ENCODE data around the gene ZC3H18. TPM values are rescaled to one million over a fixed set of nuclear protein-coding genes. Genes with fewer than 3 reads are reported as not detected.

The ZC3H18 gene
- total and polyA plus RNA-seq, 10 of the 15 experiments (the other 5 are each of a cell fraction or from before 2014, with no cell fraction given), result 1.0 to 58.3 (median 22.4) TPM

DNA sequence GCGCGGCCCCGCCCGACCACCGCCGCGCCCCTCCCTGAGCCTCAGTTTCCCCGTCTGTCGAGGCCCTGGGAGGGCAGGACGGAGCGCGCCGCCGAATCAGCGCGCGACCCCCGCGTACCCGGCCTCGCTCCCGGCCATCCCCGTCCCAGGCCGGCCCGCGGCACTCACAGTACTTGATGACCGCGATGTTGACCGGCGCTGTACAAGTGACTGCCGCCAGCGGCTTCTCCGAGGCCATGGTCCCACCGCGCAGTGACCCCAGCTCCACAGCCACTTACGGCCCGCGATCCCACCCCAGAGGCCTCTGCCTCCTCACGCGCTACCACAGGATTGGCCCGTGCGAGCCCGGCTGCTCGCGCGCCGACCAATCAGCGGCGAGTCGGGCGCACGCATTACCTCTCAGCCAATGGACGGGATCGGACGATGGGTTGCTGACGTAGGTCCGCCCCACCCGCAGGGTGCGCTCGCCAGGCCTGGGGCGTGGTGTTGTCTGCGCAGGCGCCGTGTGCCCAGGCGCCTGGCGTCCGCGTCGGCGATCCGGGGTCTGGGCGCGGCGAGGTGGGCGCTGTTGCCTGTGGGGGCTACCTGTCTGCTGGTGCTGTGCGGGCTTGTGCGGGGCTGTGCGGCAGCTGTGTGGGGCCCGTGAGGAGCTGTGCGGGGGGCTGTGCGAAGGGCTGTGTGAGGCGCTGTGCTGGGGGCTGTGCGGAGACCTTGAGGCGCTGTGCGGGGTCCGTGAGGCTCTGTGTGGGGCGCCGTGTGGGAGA lies 92.8 kb downstream of the ZC3H18 start, which contains the start of gene MVD (continued):
- no peak for TF ChIP-seq ZZZ3 (IDR thresholded peaks at IDR 0.05; ENCODE audit: control insufficient read depth, insufficient read length, low read depth)
- TF ChIP-seq NFXL1 (IDR thresholded peaks at IDR 0.05; ENCODE audit: borderline replicate concordance), result no peak
- TF ChIP-seq, protein P1, sequence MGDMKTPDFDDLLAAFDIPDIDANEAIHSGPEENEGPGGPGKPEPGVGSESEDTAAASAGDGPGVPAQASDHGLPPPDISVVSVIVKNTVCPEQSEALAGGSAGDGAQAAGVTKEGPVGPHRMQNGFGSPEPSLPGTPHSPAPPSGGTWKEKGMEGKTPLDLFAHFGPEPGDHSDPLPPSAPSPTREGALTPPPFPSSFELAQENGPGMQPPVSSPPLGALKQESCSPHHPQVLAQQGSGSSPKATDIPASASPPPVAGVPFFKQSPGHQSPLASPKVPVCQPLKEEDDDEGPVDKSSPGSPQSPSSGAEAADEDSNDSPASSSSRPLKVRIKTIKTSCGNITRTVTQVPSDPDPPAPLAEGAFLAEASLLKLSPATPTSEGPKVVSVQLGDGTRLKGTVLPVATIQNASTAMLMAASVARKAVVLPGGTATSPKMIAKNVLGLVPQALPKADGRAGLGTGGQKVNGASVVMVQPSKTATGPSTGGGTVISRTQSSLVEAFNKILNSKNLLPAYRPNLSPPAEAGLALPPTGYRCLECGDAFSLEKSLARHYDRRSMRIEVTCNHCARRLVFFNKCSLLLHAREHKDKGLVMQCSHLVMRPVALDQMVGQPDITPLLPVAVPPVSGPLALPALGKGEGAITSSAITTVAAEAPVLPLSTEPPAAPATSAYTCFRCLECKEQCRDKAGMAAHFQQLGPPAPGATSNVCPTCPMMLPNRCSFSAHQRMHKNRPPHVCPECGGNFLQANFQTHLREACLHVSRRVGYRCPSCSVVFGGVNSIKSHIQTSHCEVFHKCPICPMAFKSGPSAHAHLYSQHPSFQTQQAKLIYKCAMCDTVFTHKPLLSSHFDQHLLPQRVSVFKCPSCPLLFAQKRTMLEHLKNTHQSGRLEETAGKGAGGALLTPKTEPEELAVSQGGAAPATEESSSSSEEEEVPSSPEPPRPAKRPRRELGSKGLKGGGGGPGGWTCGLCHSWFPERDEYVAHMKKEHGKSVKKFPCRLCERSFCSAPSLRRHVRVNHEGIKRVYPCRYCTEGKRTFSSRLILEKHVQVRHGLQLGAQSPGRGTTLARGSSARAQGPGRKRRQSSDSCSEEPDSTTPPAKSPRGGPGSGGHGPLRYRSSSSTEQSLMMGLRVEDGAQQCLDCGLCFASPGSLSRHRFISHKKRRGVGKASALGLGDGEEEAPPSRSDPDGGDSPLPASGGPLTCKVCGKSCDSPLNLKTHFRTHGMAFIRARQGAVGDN (IDR thresholded peaks at IDR 0.05), result peak; percentile 33; the same call in 1 of the 2 replicates
- TF ChIP-seq SRF (IDR thresholded peaks at IDR 0.05; ENCODE audit: low read depth in 2 of 2, low read length in 2 of 2), result no peak; a peak in 1 of 4 replicates
- peak; percentile 92 for TF ChIP-seq CHD2 (IDR thresholded peaks at IDR 0.05; ENCODE audit: borderline replicate concordance, low read depth, low read length)
- TF ChIP-seq PBX3 (IDR thresholded peaks at IDR 0.05; ENCODE audit: insufficient replicate concordance, low read depth, low read length), result no peak
- TF ChIP-seq IRF3 (IDR thresholded peaks at IDR 0.05), result peak; percentile 94
- peak; percentile 93 for TF ChIP-seq CREM (IDR thresholded peaks at IDR 0.05; ENCODE audit: low read depth)
- TF ChIP-seq PML (IDR thresholded peaks at IDR 0.05; ENCODE audit: low read length), result no peak; the same call in 1 of the 2 replicates
- peak; percentile 66; the same call in 1 of the 2 replicates for TF ChIP-seq SREBF2 (IDR thresholded peaks at IDR 0.05; ENCODE audit: low read length)
- TF ChIP-seq SUZ12 (IDR thresholded peaks at IDR 0.05; ENCODE audit: unreplicated experiment), result no peak
- TF ChIP-seq POLR2A (IDR thresholded peaks at IDR 0.05; ENCODE audit: low read depth, low read length), result peak; percentile 95
- TF ChIP-seq ETV6 (conservative IDR thresholded peaks at IDR 0.05 in 1 of 2, IDR thresholded peaks at IDR 0.05 in 1 of 2; ENCODE audit: borderline replicate concordance in 1 of 2, low read depth in 1 of 2), result no peak
- peak; percentile 94 for TF ChIP-seq GATAD2B (conservative IDR thresholded peaks at IDR 0.05; ENCODE audit: low read depth)
- TF ChIP-seq DPF2 (IDR thresholded peaks at IDR 0.05), result no peak; the same call in none of the 2 replicates
- TF ChIP-seq IKZF2 (IDR thresholded peaks at IDR 0.05), result no peak
- TF ChIP-seq KDM1A (IDR thresholded peaks at IDR 0.05; ENCODE audit: borderline replicate concordance), result no peak
- peak; percentile 90 for TF ChIP-seq NKRF (conservative IDR thresholded peaks at IDR 0.05)
- peak; percentile 41; the same call in 1 of the 2 replicates for TF ChIP-seq PKNOX1 (IDR thresholded peaks at IDR 0.05)

Measured in GM12878 (cell line).